HepG2 (cell line): ENCODE measurements around the gene CNPY4. TPM values are rescaled to one million over a fixed set of nuclear protein-coding genes. Genes with fewer than 3 reads are reported as not detected.

Experiments
- BORCS8-MEF2B ChIP-seq: sonication (generic); formaldehyde crosslinking; IDR thresholded peaks from 2 replicates; pipeline ENCODE4 v1.8.0; 2022; ENCODE audit warnings: mild to moderate bottlenecking, missing genetic modification reagents
- CTCF ChIP-seq: sonication (generic); formaldehyde crosslinking; IDR thresholded peaks from 2 replicates; pipeline ENCODE4 v1.5.0; 2020; ENCODE audit warnings: mild to moderate bottlenecking, missing genetic modification reagents, moderate library complexity
- HNF4G ChIP-seq, 2 experiments: sonication (generic) in 1 of 2; formaldehyde crosslinking in 1 of 2; IDR thresholded peaks; 2 replicates each; pipeline versions ENCODE4 v1.4.0 to v1.6.1; 2011 to 2020; ENCODE audit warnings: borderline replicate concordance in 2 of 2, low read depth in 2 of 2, mild to moderate bottlenecking in 2 of 2, low read length in 1 of 2, missing genetic modification reagents in 1 of 2, moderate library complexity in 1 of 2
- HNRNPLL ChIP-seq: fragments of 200-400 bp; formaldehyde crosslinking; IDR thresholded peaks from 2 replicates; pipeline ENCODE4 v1.6.1; 2017; ENCODE audit warnings: mild to moderate bottlenecking, low read depth, low read length; ENCODE audit not compliant: poor library complexity, severe bottlenecking
- HOXA3 ChIP-seq: sonication (generic); formaldehyde crosslinking; IDR thresholded peaks from 2 replicates; pipeline ENCODE4 v1.5.0; 2020; ENCODE audit warnings: missing genetic modification reagents
- ISX ChIP-seq: sonication (generic); formaldehyde crosslinking; conservative IDR thresholded peaks from 2 replicates; pipeline ENCODE4 v1.5.0; 2020; ENCODE audit warnings: missing genetic modification reagents
- KAT7 ChIP-seq: IDR thresholded peaks from 2 replicates; pipeline ENCODE4 v1.6.1; 2018; ENCODE audit warnings: borderline replicate concordance, missing compliant biosample characterization
- NKX3-1 ChIP-seq: sonication (generic); formaldehyde crosslinking; IDR thresholded peaks from 2 replicates; pipeline ENCODE4 v1.5.0; 2020; ENCODE audit warnings: missing genetic modification reagents
- NR2C2 ChIP-seq: sonication (generic); formaldehyde crosslinking; IDR thresholded peaks from 2 replicates; pipeline ENCODE4 v1.4.0; 2020; ENCODE audit warnings: missing genetic modification reagents, mild to moderate bottlenecking, moderate library complexity, borderline replicate concordance
- POLR2AphosphoS5 ChIP-seq: IDR thresholded peaks from 2 replicates; pipeline ENCODE4 v1.6.1; 2012; ENCODE audit warnings: low read depth, low read length
- TBL1XR1 ChIP-seq: fragments of 150-350 bp; IDR thresholded peaks from 2 replicates; pipeline ENCODE4 v1.6.1; 2014; ENCODE audit warnings: borderline replicate concordance, low read length; ENCODE audit not compliant: partially characterized antibody
- TMF1 ChIP-seq: sonication (generic); formaldehyde crosslinking; IDR thresholded peaks from 2 replicates; pipeline ENCODE4 v1.8.1; 2022; ENCODE audit warnings: low read depth, missing genetic modification reagents
- ZFP1 ChIP-seq: IDR thresholded peaks from 2 replicates; pipeline ENCODE4 v1.6.1; 2016
- ZMAT3 ChIP-seq: sonication (generic); formaldehyde crosslinking; conservative IDR thresholded peaks from 2 replicates; pipeline ENCODE4 v1.7.0; 2021; ENCODE audit warnings: missing genetic modification reagents
- ZNF335 ChIP-seq: sonication (generic); formaldehyde crosslinking; IDR thresholded peaks from 2 replicates; pipeline ENCODE4 v1.4.0; 2020; ENCODE audit warnings: missing genetic modification reagents
- ZNF547 ChIP-seq: sonication (generic); formaldehyde crosslinking; IDR thresholded peaks from 2 replicates; pipeline ENCODE4 v1.5.1; 2020; ENCODE audit warnings: mild to moderate bottlenecking, missing genetic modification reagents
- ZNF614 ChIP-seq: IDR thresholded peaks from 2 replicates; pipeline ENCODE4 v1.6.1; 2018; ENCODE audit warnings: missing biosample characterization, missing genetic modification reagents, inconsistent platforms, borderline replicate concordance
- ZNF652 ChIP-seq: IDR thresholded peaks from 2 replicates; pipeline ENCODE4 v1.6.1; 2016; ENCODE audit warnings: low read depth, borderline replicate concordance
- ZNF691 ChIP-seq: sonication (generic); formaldehyde crosslinking; IDR thresholded peaks from 2 replicates; pipeline ENCODE4 v1.4.0; 2020; ENCODE audit warnings: missing genetic modification reagents, low read depth, mild to moderate bottlenecking, borderline replicate concordance
- ZNF720 ChIP-seq: sonication (generic); formaldehyde crosslinking; IDR thresholded peaks from 2 replicates; pipeline ENCODE4 v1.4.0; 2020; ENCODE audit warnings: missing genetic modification reagents
- ZNF773 ChIP-seq: sonication (generic); formaldehyde crosslinking; IDR thresholded peaks from 2 replicates; pipeline ENCODE4 v1.4.0; 2020; ENCODE audit warnings: missing genetic modification reagents, borderline replicate concordance
- ZNF83 ChIP-seq: sonication (generic); formaldehyde crosslinking; IDR thresholded peaks from 2 replicates; pipeline ENCODE4 v1.4.0; 2020; ENCODE audit warnings: missing genetic modification reagents, mild to moderate bottlenecking, borderline replicate concordance
- ZSCAN12 ChIP-seq: sonication (generic); formaldehyde crosslinking; IDR thresholded peaks from 2 replicates; pipeline ENCODE4 v1.9.0; 2021; ENCODE audit warnings: mild to moderate bottlenecking, missing genetic modification reagents
- polyA plus RNA-seq, 8 experiments: library from polyadenylated mRNA; depleted of rRNA in 3 of 8; stranded (reverse) in 7 of 8; unstranded in 1 of 8; fragments of >200 nt; fragmentation: Illumina TruSeq in 4 of 8; extraction: Trizol in 4 of 8; gene quantifications; 2 replicates each; pipeline versions ENCODE4 v1.2.1 to v1.2.3, GENCODE V29; 2011 to 2016; ENCODE audit warnings: low read depth in 4 of 8, missing spikeins in 1 of 8, mixed read lengths in 1 of 8; ENCODE audit not compliant: insufficient read depth in 1 of 8
- total RNA-seq, 5 experiments: library from RNA; depleted of rRNA; stranded (reverse); fragments of >200 nt; fragmentation: Illumina TruSeq; extraction: Trizol; gene quantifications; 2 replicates each; pipeline ENCODE4 v1.2.3, GENCODE V29; 2016; ENCODE audit warnings: low read depth in 1 of 5
- TF ChIP-seq, protein P1 (sequence below): sonication (generic); formaldehyde crosslinking; IDR thresholded peaks from 2 replicates; pipeline ENCODE4 v1.5.1; 2020; ENCODE audit warnings: mild to moderate bottlenecking, missing genetic modification reagents

Gene CNPY4
- total and polyA plus RNA-seq, 2 of the 13 experiments (the other 11 are each of a cell fraction or from before 2014, with no cell fraction given): 6.2 to 12.7 TPM

GRCh38 chr7:100088621-100089457 lies 30.6 kb upstream of the CNPY4 start, which contains the start of gene COPS6 (continued):
- TF ChIP-seq NR2C2 (peak; percentile 92), TMF1 (CRISPR knock-in tag) (peak; percentile 97), KAT7 (peak; percentile 99; the same call in 1 of the 2 replicates), ZNF691 (CRISPR knock-in tag) (peak; percentile 94; the same call in 1 of the 2 replicates), ZNF720 (CRISPR knock-in tag) (0 out of 2 replicates have a peak, but pooled peaks have one; percentile 85), ISX (0 out of 2 replicates have a peak, but pooled peaks have one; percentile 75), ZMAT3 (CRISPR knock-in tag) (peak; percentile 99), HNF4G (IDR thresholded peaks at IDR 0.05; ENCODE audit: borderline replicate concordance, low read depth, low read length) (no peak), HNF4G (CRISPR knock-in tag; IDR thresholded peaks at IDR 0.05; ENCODE audit: borderline replicate concordance, low read depth) (peak; percentile 24; the same call in 1 of the 2 replicates), ZNF773 (peak; percentile 96), HOXA3 (CRISPR knock-in tag) (peak; percentile 92), ZFP1 (peak; percentile 56; the same call in 1 of the 2 replicates), ZNF335 (CRISPR knock-in tag) (no peak), ZNF83 (CRISPR knock-in tag) (peak; percentile 87; the same call in 1 of the 2 replicates), BORCS8-MEF2B (CRISPR knock-in tag) (peak; percentile 97), POLR2AphosphoS5 (peak; percentile 79), CTCF (CRISPR knock-in tag) (no peak), ZNF614 (CRISPR knock-in tag) (peak; percentile 91), ZNF547 (CRISPR knock-in tag) (peak; percentile 98), ZNF652 (CRISPR knock-in tag) (no peak), ZSCAN12 (no peak; the same call in 1 of the 2 replicates), HNRNPLL (peak; percentile 66), NKX3-1 (CRISPR knock-in tag) (peak; percentile 94), TBL1XR1 (no peak)
- TF ChIP-seq, protein P1, sequence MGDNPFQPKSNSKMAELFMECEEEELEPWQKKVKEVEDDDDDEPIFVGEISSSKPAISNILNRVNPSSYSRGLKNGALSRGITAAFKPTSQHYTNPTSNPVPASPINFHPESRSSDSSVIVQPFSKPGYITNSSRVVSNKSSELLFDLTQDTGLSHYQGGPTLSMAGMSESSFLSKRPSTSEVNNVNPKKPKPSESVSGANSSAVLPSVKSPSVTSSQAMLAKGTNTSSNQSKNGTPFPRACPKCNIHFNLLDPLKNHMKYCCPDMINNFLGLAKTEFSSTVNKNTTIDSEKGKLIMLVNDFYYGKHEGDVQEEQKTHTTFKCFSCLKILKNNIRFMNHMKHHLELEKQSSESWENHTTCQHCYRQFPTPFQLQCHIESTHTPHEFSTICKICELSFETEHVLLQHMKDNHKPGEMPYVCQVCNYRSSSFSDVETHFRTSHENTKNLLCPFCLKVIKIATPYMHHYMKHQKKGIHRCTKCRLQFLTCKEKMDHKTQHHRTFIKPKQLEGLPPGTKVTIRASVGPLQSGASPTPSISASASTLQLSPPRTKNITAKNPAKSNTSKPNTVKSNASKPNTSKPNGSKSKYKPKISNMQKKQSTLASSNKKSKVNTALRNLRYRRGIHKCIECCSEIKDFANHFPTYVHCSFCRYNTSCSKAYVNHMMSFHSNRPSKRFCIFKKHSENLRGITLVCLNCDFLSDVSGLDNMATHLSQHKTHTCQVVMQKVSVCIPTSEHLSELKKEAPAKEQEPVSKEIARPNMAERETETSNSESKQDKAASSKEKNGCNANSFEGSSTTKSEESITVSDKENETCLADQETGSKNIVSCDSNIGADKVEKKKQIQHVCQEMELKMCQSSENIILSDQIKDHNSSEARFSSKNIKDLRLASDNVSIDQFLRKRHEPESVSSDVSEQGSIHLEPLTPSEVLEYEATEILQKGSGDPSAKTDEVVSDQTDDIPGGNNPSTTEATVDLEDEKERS: 0 out of 2 replicates have a peak, but pooled peaks have one; percentile 34
